Lower lobe of right lung (tissue), 2 donors: ENCODE results near the gene VCX3B. TPM values are rescaled to one million over a fixed set of nuclear protein-coding genes. Genes with fewer than 3 reads are reported as not detected.
"Not testable (repeated sequence)": the region's sequence is repeated elsewhere in the genome, so short reads cannot be mapped to it uniquely, and the experiment has no call there.

Experiments
- ATAC-seq, 2 donors: fragments of 200-7000 bp; cut with Tn5 transposase; one replicate each; pipeline ENCODE4 v1.9.1; 2020 to 2022; ENCODE audit warnings: mild to moderate bottlenecking in 2 of 2, moderate library complexity in 2 of 2
- DNase-seq: peaks from one replicate; pipeline ENCODE4 v3.0.0-alpha.2; 2020
- H3K27ac ChIP-seq: fragments of 200-600 bp; one replicate; pipeline ENCODE4 v1.8.0; 2022
- H3K27me3 ChIP-seq: fragments of 200-600 bp; one replicate; pipeline ENCODE4 v1.8.0; 2022; ENCODE audit warnings: low read depth
- H3K36me3 ChIP-seq: fragments of 200-600 bp; one replicate; pipeline ENCODE4 v1.8.0; 2022; ENCODE audit warnings: mild to moderate bottlenecking
- H3K4me1 ChIP-seq: fragments of 200-600 bp; one replicate; pipeline ENCODE4 v1.8.0; 2022
- H3K4me3 ChIP-seq: fragments of 200-600 bp; one replicate; pipeline ENCODE4 v1.8.0; 2022; ENCODE audit warnings: mild to moderate bottlenecking
- H3K9me3 ChIP-seq: fragments of 200-600 bp; one replicate; pipeline ENCODE4 v1.8.0; 2022
- CTCF ChIP-seq: fragments of 200-600 bp; IDR thresholded peaks from one replicate; pipeline ENCODE4 v1.8.0; 2022; ENCODE audit warnings: antibody characterized with exemption, mild to moderate bottlenecking
- intact Hi-C: fragments of 100-400 bp; cut with DNase I; formaldehyde crosslinking; loops from one replicate; pipeline ENCODE4 v1.11.0; 2022
- total RNA-seq: library from RNA; stranded (reverse); fragmentation: NEBNext Ultra II Directional; extraction: Animal tissue kit (Norgen Biotek cat#: 25700); gene quantifications from one replicate; pipeline ENCODE4 v1.2.1, GENCODE V29; 2021
- donor health status: DM: no; HTN: yes; CAD: no; lungs with severe emphysema.

The VCX3B gene
- total RNA-seq, 1 donor from 2014 or later: not detected

GRCh38 chrX:8433109-8434062 is 31.2 kb upstream of the VCX3B start:
- intact Hi-C loops: no loop called here
- no peaks in the 10 kb centered on the region for H3K27me3 ChIP-seq
- H3K4me1 ChIP-seq: no peaks in the 10 kb centered on the region
- no peaks in the 10 kb centered on the region for H3K36me3 ChIP-seq
- no peaks in the 10 kb centered on the region for H3K9me3 ChIP-seq
- H3K27ac ChIP-seq: no peak overlapping the region
- no peak for ATAC-seq
- no peak for TF ChIP-seq CTCF
- H3K4me3 ChIP-seq: no peak overlapping the region
- no peak for DNase-seq

GRCh38 chrX:8447368-8447767 is 17.3 kb upstream of the VCX3B start:
- Histone ChIP-seq H3K4me1 (no peaks in the 10 kb centered on the region), H3K4me3 (no peak overlapping the region), H3K27ac (no peak overlapping the region), H3K36me3 (no peaks in the 10 kb centered on the region), H3K27me3 (no peaks in the 10 kb centered on the region), H3K9me3 (no peaks in the 10 kb centered on the region)
- intact Hi-C loops: no loop called here
- no peak for DNase-seq
- no peak for TF ChIP-seq CTCF
- ATAC-seq: no peak

GRCh38 chrX:8452343-8452742 is 12.3 kb upstream of the VCX3B start:
- H3K9me3 ChIP-seq, H3K27me3 ChIP-seq, intact Hi-C loops, DNase-seq, ATAC-seq, H3K27ac ChIP-seq, H3K4me1 ChIP-seq, H3K4me3 ChIP-seq, H3K36me3 ChIP-seq: not testable (repeated sequence)

GRCh38 chrX:8453611-8454010 is 11.0 kb upstream of the VCX3B start:
- Histone ChIP-seq H3K4me1 (no peaks in the 10 kb centered on the region), H3K36me3 (no peaks in the 10 kb centered on the region), H3K27me3 (no peaks in the 10 kb centered on the region), H3K27ac (no peak overlapping the region), H3K9me3 (no peaks in the 10 kb centered on the region), H3K4me3 (no peak overlapping the region)
- intact Hi-C loops: no loop called here
- no peak for TF ChIP-seq CTCF
- ATAC-seq (no peak), DNase-seq (no peak)

GRCh38 chrX:8455557-8455956 is 9.1 kb upstream of the VCX3B start:
- DNase-seq (no peak), ATAC-seq (no peak)
- H3K36me3 ChIP-seq: no peaks in the 10 kb centered on the region
- no peaks in the 10 kb centered on the region for H3K9me3 ChIP-seq
- H3K27me3 ChIP-seq: no peaks in the 10 kb centered on the region
- no peak overlapping the region for H3K27ac ChIP-seq
- intact Hi-C loops: no loop called here
- TF ChIP-seq CTCF: no peak
- no peak overlapping the region for H3K4me3 ChIP-seq
- no peaks in the 10 kb centered on the region for H3K4me1 ChIP-seq

- DNase-seq (no peak), ATAC-seq (no peak)
- Histone ChIP-seq H3K4me1 (no peaks in the 10 kb centered on the region), H3K27ac (no peak overlapping the region), H3K36me3 (no peaks in the 10 kb centered on the region), H3K27me3 (no peaks in the 10 kb centered on the region), H3K9me3 (no peaks in the 10 kb centered on the region), H3K4me3 (no peak overlapping the region)
- no peak for TF ChIP-seq CTCF
- intact Hi-C loops: no loop called here
These were observed 2.1 kb upstream of the VCX3B start for GRCh38 chrX:8462488-8462887.
